B cell (primary cell): ENCODE data around the gene BAG3. TPM values are rescaled to one million over a fixed set of nuclear protein-coding genes. Genes with fewer than 3 reads are reported as not detected.

ENCODE experiments used
- ATAC-seq: fragments of 200-7000 bp; cut with Tn5 transposase; one replicate; pipeline ENCODE4 v1.10.0; 2021; ENCODE audit warnings: low read depth, mild to moderate bottlenecking, moderate number of reproducible peaks, moderate library complexity
- CTCF ChIA-PET: fragments of 350-600 bp; sonication (Branson Sonifier 250); formaldehyde crosslinking; loops from one replicate; lab custom pipeline; 2021; ENCODE audit warnings: antibody characterized with exemption, inconsistent platforms; lab: Charles Lee
- POLR2A ChIA-PET: fragments of 350-600 bp; sonication (Branson Sonifier 250); formaldehyde crosslinking; loops from one replicate; lab custom pipeline; 2021; ENCODE audit warnings: antibody characterized with exemption; lab: Charles Lee
- DNase-seq: peaks from one replicate; pipeline ENCODE4 v3.0.0; 2013
- H2AFZ ChIP-seq: 2 replicates; pipeline ENCODE4 v1.6.1; 2012; ENCODE audit warnings: mild to moderate bottlenecking, low read depth, low read length; ENCODE audit not compliant: insufficient read depth, poor library complexity, severe bottlenecking
- H3K27ac ChIP-seq, 2 donors: 1 replicate in 1 of 2; 2 replicates in 1 of 2; pipeline ENCODE4 v1.5.1; 2012 to 2013; ENCODE audit warnings: low read length in 2 of 2, mild to moderate bottlenecking in 2 of 2, moderate library complexity in 1 of 2
- H3K27me3 ChIP-seq, 4 experiments: fragments of 200-600 bp in 1 of 4; sonication (generic) in 1 of 4; replicated peaks in 1 of 4; 1 replicate in 2 of 4; 2 replicates in 2 of 4; pipeline versions ENCODE4 v1.6.1 to v1.7.0; 2013 to 2016; ENCODE audit warnings: low read length in 3 of 4, mild to moderate bottlenecking in 2 of 4, mixed read lengths in 1 of 4, moderate library complexity in 1 of 4; ENCODE audit not compliant: insufficient read depth in 4 of 4, control insufficient read depth in 3 of 4; ENCODE audit errors: control extremely low read depth in 1 of 4
- H3K36me3 ChIP-seq, 2 experiments: replicated peaks in 1 of 2; 1 replicate in 1 of 2; 2 replicates in 1 of 2; pipeline versions ENCODE4 v1.6.1 to v1.7.1; 2013; ENCODE audit warnings: low read length in 1 of 2; ENCODE audit not compliant: insufficient read depth in 2 of 2, control insufficient read depth in 1 of 2; ENCODE audit errors: control extremely low read depth in 1 of 2, extremely low read depth in 1 of 2
- H3K4me1 ChIP-seq, 2 donors: fragments of 200-600 bp in 1 of 2; sonication (generic) in 1 of 2; 1 replicate in 1 of 2; 2 replicates in 1 of 2; pipeline versions ENCODE4 v1.5.1 to v1.6.1; 2013 to 2017; ENCODE audit warnings: low read length in 2 of 2; ENCODE audit not compliant: control insufficient read depth in 2 of 2, insufficient read depth in 2 of 2
- H3K4me2 ChIP-seq: replicated peaks from 2 replicates; pipeline ENCODE3; 2012; ENCODE audit warnings: mild to moderate bottlenecking, low read depth, low read length; ENCODE audit not compliant: poor library complexity, severe bottlenecking
- H3K4me3 ChIP-seq, 5 experiments: fragments of 200-600 bp in 1 of 5; sonication (generic) in 1 of 5; 1 replicate in 3 of 5; 2 replicates in 2 of 5; pipeline versions ENCODE4 v1.5.1 to v1.7.0; 2011 to 2016; ENCODE audit warnings: low read length in 4 of 5, mild to moderate bottlenecking in 4 of 5, low read depth in 2 of 5, control low read depth in 1 of 5, moderate library complexity in 1 of 5; ENCODE audit not compliant: insufficient read depth in 1 of 5; ENCODE audit errors: control extremely low read depth in 1 of 5, extremely low read depth in 1 of 5
- H3K79me2 ChIP-seq: fragments of 200-600 bp; sonication (generic); one replicate; pipeline ENCODE4 v1.6.0; 2016; ENCODE audit warnings: low read length; ENCODE audit not compliant: control insufficient read depth, insufficient read depth
- H3K9ac ChIP-seq: fragments of 200-600 bp; sonication (generic); 2 replicates; pipeline ENCODE4 v1.6.1; 2017; ENCODE audit warnings: mild to moderate bottlenecking, low read length, moderate library complexity
- H3K9me3 ChIP-seq, 3 donors: one replicate each; pipeline versions ENCODE4 v1.6.1 to v1.7.1; 2013; ENCODE audit warnings: low read length in 2 of 3; ENCODE audit not compliant: control insufficient read depth in 2 of 3, insufficient read depth in 1 of 3; ENCODE audit errors: control extremely low read depth in 1 of 3
- H4K20me1 ChIP-seq: 2 replicates; pipeline ENCODE4 v1.6.0; 2012; ENCODE audit warnings: mild to moderate bottlenecking, low read length; ENCODE audit not compliant: insufficient read depth, control insufficient read depth, poor library complexity, severe bottlenecking
- H3K27ac Mint-ChIP-seq: one replicate; pipeline ENCODE4 v1.8.0; 2021; ENCODE audit warnings: mixed read lengths
- H3K27me3 Mint-ChIP-seq: one replicate; pipeline ENCODE4 v1.8.0; 2021; ENCODE audit warnings: mixed read lengths
- H3K4me1 Mint-ChIP-seq: one replicate; pipeline ENCODE4 v1.8.0; 2021; ENCODE audit warnings: mixed read lengths
- H3K4me3 Mint-ChIP-seq: one replicate; pipeline ENCODE4 v1.8.0; 2021; ENCODE audit warnings: mixed read lengths
- H3K9me3 Mint-ChIP-seq: one replicate; pipeline ENCODE4 v1.8.0; 2022; ENCODE audit warnings: mixed read lengths; ENCODE audit not compliant: insufficient read depth
- EZH2 ChIP-seq: IDR thresholded peaks from 2 replicates; pipeline ENCODE4 v1.6.1; 2012; ENCODE audit warnings: borderline replicate concordance, low read depth, mild to moderate bottlenecking, moderate library complexity, low read length; ENCODE audit not compliant: insufficient read depth, poor library complexity, severe bottlenecking
- WGBS: methylation state at CpG from one replicate; pipeline ENCODE4 v1.1.5; 2013; ENCODE audit warnings: missing lambda C conversion rate; ENCODE audit not compliant: insufficient coverage; 5-methylcytosine and 5-hydroxymethylcytosine counted together
- intact Hi-C: fragments of 100-400 bp; cut with micrococcal nuclease; formaldehyde crosslinking; loops from one replicate; pipeline ENCODE4 v1.10.0; 2022
- polyA plus RNA-seq: library from polyadenylated mRNA; depleted of rRNA; stranded (reverse); fragments of >200 nt; gene quantifications from 2 replicates; pipeline ENCODE4 v1.2.3, GENCODE V29; 2012
- total RNA-seq, 2 donors: library from RNA; stranded (reverse); fragments of 120-200 nt in 1 of 2; gene quantifications; 1 replicate in 1 of 2; 2 replicates in 1 of 2; pipeline versions ENCODE4 v1.2.3 to v1.2.4, GENCODE V29; 2013 to 2022
- TF ChIP-seq, protein P1 (sequence below): fragments of 200-600 bp; IDR thresholded peaks from one replicate; pipeline ENCODE4 v1.8.0; 2022; ENCODE audit warnings: antibody characterized with exemption, mild to moderate bottlenecking

Gene BAG3
- total and polyA plus RNA-seq, 2 donors (not counting 1 experiment from before 2014, with no cell fraction given) = 3.9 to 7.4 TPM

GRCh38 chr10:119611433-119611832 is 39.7 kb upstream of the BAG3 start:
- Histone ChIP-seq H3K79me2 (no peaks in the 10 kb centered on the region), H4K20me1 (no peaks in the 10 kb centered on the region), H3K27me3 (no peaks in the 10 kb centered on the region), H3K36me3 (no peaks in the 10 kb centered on the region), H3K4me3 (no peak overlapping the region), H2AFZ (no peak overlapping the region), H3K27ac (no peak overlapping the region), H3K9me3 (no peaks in the 10 kb centered on the region), H3K4me1 (peaks cover 0 to 5% of the 10 kb centered on the region in 2 donors), H3K4me2 (no peak overlapping the region), H3K9ac (no peak overlapping the region)
- peaks cover 6% of the 10 kb centered on the region for H3K4me1 Mint-ChIP-seq
- no peak for DNase-seq
- ChIA-PET POLR2A (no interaction called here), CTCF (interaction anchor here (1.3 kb wide), 1 partner anchor 248 kb away, joined by 4 read pairs; no protein-coding TSS in a partner anchor)
- H3K27me3 Mint-ChIP-seq = peaks cover 9% of the 10 kb centered on the region
- intact Hi-C loops = no loop called here
- no peak for ATAC-seq
- H3K27ac Mint-ChIP-seq = no peak overlapping the region
- TF ChIP-seq, protein P1, sequence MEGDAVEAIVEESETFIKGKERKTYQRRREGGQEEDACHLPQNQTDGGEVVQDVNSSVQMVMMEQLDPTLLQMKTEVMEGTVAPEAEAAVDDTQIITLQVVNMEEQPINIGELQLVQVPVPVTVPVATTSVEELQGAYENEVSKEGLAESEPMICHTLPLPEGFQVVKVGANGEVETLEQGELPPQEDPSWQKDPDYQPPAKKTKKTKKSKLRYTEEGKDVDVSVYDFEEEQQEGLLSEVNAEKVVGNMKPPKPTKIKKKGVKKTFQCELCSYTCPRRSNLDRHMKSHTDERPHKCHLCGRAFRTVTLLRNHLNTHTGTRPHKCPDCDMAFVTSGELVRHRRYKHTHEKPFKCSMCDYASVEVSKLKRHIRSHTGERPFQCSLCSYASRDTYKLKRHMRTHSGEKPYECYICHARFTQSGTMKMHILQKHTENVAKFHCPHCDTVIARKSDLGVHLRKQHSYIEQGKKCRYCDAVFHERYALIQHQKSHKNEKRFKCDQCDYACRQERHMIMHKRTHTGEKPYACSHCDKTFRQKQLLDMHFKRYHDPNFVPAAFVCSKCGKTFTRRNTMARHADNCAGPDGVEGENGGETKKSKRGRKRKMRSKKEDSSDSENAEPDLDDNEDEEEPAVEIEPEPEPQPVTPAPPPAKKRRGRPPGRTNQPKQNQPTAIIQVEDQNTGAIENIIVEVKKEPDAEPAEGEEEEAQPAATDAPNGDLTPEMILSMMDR = no peak
- no peak for TF ChIP-seq EZH2
- no peak overlapping the region for H3K4me3 Mint-ChIP-seq
- peaks cover 2% of the 10 kb centered on the region for H3K9me3 Mint-ChIP-seq
- 40% methylated on average over 1 of the region's 4 CpGs for WGBS

GRCh38 chr10:119613741-119614140 is 37.4 kb upstream of the BAG3 start:
- Histone ChIP-seq H3K4me3 (no peak overlapping the region), H4K20me1 (no peaks in the 10 kb centered on the region), H2AFZ (no peak overlapping the region), H3K79me2 (no peaks in the 10 kb centered on the region), H3K27ac (no peak overlapping the region), H3K9me3 (no peaks in the 10 kb centered on the region), H3K4me1 (peaks cover 0 to under 1% of the 10 kb centered on the region in 2 donors), H3K4me2 (no peak overlapping the region), H3K9ac (no peak overlapping the region), H3K36me3 (no peaks in the 10 kb centered on the region), H3K27me3 (no peaks in the 10 kb centered on the region)
- POLR2A ChIA-PET = no interaction called here
- ATAC-seq (no peak), DNase-seq (no peak)
- peaks cover 5% of the 10 kb centered on the region for H3K4me1 Mint-ChIP-seq
- 100% methylated on average over 3 of the region's 6 CpGs for WGBS
- TF ChIP-seq EZH2 = no peak
- TF ChIP-seq, protein P1 = no peak
- H3K27ac Mint-ChIP-seq = no peak overlapping the region
- CTCF ChIA-PET = no interaction called here
- H3K9me3 Mint-ChIP-seq = peaks cover 2% of the 10 kb centered on the region
- peaks cover 9% of the 10 kb centered on the region for H3K27me3 Mint-ChIP-seq
- intact Hi-C loops = no loop called here
- H3K4me3 Mint-ChIP-seq = no peak overlapping the region
